HG02885 (cell line): ENCODE results near the gene CELA3B.
"Not testable (repeated sequence)": the region's sequence is repeated elsewhere in the genome, so short reads cannot be mapped to it uniquely, and the experiment has no call there.

Experiments used
- ATAC-seq: cut with Tn5 transposase; IDR thresholded peaks from one replicate; pipeline ENCODE4 v1.9.1; 2021; ENCODE audit warnings: mild to moderate bottlenecking; ENCODE audit not compliant: unreplicated experiment, poor library complexity

Gene CELA3B

DNA sequence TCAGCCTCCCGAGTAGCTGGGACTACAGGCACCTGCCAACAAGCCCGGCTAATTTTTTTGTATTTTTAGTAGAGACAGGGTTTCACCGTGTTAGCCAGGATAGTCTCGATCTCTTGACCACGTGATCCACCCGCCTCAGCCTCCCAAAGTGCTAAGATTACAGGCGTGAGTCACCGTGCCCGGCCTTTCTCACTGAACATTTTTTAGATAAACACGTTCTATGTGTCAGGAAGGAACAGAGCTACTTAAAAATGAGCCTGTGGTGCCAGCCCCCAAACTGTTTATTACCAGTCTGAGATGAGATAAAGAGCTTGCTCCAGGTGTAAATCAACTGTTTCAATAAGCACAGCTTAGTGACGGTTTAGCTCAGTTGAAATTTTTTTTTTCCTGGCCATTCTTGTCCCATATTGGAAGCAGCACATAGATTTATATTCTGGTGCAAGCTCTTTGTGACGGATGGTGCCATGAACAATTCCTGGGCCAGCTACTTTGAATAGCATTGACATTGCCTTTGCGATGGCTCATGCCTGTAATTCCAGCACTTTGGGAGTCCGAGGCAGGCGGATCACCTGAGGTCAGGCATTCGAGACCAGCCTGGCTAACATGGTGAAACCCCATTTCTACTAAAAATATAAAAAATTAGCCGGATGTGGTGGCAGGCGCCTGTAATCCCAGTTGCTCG, 33.7 kb upstream of the CELA3B start:
- not testable (repeated sequence) for ATAC-seq

DNA sequence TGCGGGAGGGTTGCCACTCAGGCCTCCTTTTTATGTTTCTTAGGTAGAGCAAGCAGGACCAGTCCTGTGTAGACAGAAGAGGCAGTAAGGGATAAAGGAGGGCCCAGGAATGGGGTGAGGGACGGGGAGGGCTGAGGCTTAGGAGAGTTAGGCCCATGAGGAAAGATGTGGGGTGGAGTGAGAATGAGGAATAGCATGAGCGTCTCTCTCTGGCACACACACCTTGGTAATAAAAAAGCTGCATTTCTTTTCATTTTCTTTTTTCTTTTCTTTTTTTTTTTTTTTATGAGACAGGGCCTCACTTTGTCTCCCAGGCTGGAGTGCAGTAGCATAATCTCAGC, 32.1 kb upstream of the CELA3B start:
- ATAC-seq: no peak

DNA sequence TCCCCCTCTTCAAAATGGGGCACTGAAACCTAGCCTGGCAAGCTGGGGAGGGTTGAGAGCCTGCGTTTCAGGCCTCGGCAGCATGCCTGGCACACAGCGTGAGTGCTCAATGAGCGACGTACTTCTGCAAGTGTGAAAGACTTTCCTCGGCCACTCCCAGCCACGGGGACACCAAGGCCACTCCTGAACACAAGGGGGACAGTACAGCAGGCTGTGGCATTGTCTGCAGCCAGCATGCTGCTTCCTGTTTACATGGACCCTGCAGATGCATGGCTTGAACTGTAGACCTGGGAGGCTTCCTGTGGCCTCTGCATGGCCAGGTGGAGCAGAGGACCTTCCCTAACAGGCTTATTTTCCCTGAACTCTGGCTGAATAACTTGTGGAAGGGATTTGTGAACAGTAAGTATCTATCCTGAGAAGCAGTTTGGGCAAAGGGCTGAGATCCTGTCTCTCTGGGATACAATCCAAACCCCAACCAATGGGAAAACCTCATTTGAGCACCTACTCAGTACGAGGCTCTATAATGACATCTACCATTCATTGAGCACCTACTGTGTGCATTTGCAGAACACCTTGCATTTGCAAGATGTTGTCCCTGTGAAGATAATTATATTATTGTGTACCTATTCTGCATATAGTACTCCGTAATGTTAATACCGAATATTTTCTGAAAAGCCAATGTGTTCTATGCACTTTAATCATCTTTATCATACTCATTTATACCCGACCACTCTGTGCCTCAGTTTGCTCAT, 29.8 kb upstream of the CELA3B start:
- no peak for ATAC-seq

DNA sequence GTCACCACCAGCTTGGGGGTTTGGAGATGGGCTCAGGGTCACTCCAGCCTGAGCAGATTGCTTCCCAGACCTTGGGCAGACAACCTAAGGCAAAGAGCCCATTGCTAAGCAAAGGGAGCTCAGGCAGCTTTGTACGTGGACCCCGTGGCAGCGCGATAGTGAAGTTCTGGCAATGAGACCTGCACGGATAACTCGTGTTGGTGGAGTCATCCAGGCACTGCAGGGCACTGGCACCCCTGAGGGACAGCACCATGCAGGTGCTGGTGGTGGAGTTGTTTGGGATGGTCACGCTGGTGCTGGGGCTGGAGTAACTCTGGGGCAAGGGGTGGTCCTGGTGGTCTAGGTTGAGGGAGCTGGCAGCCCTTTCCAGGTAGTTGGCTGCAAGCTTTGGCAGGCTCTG, 26.1 kb upstream of the CELA3B start:
- no peak for ATAC-seq

DNA sequence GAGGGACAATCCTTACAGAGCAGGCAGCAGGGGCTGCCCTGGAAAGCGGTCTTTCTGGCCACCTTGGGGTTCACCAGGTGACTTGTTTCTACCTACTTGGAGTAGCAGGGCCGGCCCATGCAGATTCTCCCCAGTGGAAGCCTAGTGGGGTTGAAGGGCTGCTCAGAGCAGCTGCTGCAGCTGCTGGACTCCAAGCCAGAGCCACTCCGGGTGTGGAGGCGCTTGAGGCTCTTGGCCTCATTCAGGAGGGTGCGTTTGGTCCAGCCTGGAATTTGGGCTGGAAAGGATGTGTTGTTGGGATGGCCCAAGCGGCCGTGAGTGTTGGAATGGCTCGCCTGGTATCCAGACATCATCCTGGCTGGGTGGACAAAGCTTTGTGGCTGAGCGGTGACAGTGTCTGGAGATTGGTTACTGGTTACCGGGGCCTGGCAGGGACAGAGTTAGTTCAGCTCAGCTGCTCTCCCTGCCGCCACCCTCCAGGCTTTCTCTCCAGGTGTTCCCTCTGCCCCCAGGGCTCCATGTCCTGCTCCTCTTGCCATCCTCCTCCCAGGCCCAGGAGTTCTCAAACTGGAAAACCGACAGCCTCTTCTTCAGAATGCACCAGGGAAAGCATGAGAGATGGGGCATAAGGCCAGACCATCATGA, 25.5 kb upstream of the CELA3B start:
- ATAC-seq: no peak

DNA sequence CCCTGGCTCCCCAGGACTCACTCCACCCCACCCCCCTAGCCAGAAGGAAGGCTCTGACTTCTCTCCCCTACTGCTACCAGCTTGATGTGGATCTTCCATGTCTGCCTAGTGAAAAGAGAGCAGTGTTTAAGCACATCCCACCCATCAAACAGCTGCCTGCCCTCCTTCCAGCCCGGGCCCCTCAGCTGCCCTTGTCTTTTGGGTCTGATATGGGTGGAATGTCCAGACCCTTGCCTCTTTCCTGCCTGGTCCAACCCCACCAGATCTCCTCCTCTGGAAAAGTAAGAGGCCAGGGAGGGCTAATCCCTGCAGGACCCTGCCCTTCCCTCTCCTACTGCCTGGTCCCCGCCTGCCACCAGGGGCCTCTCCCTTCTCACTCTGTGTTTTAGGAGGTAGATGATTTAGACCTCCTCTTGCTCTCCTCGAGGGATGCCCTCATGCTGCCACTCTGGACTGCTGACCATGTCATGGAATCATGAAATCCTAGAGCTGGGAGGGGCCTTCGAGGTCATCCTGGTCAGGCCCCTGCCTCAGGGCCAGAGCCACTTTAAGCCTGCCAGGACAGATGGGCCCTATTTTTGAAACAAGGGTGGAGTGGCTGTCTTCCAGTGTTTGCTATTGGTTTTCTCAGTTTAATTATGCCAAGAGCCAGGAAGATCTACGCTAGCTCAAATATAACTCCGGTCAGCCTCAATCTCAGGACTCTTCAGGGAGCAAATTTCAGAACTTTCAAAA, 23.9 kb upstream of the CELA3B start:
- no peak for ATAC-seq

DNA sequence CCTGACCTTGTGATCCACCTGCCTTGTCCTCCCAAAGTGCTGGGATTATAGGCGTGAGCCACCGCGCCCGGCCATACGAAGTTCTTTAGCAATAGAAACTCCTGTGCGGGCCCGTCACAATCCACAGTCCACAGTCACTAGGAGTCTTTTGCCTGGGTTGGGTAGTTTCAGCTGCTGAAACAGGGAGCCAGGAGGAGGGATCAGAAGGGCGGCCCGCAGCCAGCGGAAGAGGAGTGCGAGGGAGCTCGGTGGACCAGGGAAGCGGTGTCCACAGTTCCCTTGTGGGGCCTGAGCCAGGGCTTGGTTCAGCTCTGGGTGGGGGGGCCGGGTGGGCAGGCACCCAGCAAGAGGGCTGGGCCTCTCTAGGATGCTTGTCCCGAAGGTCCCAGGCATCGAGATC, 21.8 kb upstream of the CELA3B start:
- no peak for ATAC-seq

DNA sequence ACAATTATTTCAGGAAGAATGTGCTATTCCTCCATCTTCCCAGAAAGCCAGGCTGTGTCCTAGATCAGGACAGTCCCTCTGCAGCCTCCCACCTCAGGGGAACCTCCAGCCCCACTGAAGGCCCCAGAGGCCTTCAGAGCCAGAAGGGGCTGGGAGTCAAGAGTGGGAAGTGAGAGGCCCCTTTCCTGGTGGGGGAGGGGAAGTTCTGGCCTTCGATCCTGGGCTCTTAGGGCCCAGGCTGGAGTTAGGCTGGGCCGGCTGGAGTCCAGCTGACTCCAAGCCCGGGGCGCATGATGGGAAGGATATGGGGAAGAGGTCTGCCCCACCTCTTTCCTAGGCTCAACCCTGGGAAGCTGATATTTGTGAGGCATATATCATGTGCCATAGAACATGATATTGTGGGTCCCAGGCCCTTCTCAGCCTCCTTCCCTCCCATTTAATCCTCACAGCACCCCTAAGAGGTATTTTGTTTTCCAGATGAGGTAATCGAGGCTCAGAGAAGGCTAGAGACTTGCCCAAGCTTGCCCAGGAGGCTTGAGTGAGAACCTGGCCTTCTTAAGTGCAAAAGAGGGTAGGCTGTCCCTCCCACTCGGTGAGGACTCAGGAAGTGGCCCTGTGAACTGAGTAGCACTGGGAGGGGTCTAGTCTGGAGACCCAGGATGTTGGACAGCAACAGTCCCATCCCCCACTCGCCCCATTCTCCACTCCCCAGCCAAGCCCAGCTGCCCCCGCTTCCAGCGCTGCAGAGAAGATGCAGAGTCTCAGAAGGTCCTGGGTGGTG, 21.1 kb upstream of the CELA3B start:
- ATAC-seq: no peak

DNA sequence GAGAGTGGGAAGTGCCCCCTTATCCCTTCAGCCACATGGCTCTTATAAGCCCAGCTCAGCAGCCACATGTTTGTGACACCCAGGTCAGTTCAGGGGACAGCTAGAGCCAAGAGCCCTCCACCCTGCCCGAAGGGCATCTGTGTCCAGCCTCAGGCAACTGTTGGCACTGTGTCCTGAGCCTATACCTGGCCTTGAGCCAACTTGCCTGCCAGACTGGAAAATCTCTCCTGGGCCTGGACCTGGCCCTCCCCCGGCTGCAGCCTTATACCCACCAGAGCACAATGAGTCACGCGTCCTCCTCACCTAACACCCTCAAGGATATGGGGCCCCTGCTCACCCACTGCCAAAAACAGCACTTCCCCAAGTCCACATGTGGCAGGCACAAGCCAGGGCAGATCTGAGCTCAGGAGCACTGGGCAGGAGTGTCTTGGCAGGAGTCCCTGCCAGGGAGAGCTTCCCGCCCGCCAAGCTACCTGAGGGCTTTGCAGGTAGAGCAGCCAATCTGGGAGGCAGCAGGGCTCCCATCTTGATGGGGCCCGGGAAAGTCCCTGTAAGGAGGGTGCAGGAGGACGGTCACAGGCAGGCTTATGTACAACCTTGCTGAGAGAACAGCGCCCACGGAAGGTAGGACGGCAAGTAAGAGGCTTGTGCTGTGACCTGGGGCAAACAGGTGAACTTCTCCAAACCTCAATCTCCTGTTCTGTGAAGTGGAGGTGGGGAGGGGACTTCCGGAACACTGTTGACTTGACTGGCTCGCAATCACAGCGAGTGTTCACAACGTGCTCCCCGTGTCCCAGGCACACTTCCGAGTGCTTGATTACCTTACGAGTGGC, 19.9 kb upstream of the CELA3B start:
- no peak for ATAC-seq

GRCh38 chr1:21961337-21961736, 15.5 kb upstream of the CELA3B start:
- ATAC-seq: no peak

DNA sequence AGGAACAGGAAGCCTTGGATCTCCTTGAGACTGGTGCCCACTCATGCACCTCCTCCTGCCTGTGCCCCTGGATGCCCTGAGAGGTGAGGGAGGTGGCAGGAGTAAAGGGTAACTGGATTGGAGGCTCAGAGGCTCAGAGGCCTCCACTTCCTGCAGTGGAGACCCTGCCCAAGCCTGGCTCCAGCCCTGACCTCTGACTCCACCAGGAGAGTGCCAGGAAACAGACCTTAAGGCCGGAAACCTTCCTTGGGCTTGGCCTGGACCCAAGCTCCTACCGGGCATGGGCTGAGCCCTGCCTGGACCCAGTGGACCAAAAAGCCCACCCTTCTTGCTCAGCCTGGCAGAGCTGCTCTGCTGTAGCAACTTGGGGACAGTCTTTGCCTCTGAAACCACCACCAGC, 15.0 kb upstream of the CELA3B start:
- ATAC-seq: no peak

GRCh38 chr1:21963477-21964217, 13.2 kb upstream of the CELA3B start:
- peak; percentile 41 for ATAC-seq

DNA sequence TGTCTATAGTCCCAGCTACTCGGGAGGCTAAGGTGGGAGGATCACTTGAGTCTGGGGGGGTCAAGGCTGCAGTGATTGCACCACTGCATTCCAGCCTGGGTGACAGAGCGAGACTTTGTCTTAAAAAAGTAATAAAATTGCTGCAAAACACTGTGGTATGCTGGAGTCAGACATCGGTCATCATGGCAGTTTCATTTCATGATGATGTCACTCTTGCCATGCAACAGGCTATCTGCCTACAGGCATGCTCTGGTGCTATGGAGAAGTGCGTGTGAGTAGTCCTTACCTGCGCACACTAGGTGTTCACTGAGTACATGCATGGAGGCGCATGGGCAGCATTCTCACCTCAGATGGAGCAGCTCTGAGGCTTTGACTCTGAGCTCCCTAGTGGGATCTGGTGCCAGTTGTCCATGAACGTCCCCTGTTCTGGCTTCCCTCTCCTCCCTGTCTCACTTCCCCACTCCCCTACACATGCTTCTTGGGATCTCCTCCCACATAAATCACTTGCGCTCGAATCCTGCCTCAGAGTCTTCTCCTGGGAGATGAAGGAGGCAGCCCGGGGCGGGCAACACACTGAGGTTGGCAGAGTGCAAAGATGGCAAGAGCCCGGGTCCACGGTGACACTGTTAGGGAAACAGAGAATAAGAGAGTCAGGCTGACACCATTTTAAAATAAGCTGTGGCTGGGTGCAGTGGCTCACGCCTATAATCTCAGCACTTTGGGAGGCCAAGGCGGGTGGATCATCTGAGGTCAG, 10.4 kb upstream of the CELA3B start:
- ATAC-seq: no peak

- not testable (repeated sequence) for ATAC-seq
Observed at GRCh38 chr1:21967216-21967615, 9.6 kb upstream of the CELA3B start.

DNA sequence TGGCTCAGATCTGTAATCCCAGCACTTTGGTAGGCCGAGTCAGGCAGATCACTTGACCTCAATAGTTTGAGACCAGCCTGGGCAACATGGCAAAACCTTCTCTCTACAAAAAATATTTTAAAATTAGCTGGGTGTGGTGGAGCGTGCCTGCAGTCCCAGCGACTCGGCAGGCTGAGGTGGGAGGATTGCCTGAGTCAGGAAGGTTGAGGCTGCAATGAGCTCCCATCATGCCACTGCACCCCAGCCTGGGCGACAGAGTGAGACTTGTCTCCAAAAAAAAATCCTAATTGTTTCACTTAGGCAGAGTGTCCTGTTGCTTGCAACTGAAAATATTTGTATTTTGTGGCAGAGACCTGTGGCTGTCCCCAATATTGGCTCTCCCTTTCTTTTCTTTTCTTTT, 7.8 kb upstream of the CELA3B start:
- ATAC-seq: not testable (repeated sequence)

DNA sequence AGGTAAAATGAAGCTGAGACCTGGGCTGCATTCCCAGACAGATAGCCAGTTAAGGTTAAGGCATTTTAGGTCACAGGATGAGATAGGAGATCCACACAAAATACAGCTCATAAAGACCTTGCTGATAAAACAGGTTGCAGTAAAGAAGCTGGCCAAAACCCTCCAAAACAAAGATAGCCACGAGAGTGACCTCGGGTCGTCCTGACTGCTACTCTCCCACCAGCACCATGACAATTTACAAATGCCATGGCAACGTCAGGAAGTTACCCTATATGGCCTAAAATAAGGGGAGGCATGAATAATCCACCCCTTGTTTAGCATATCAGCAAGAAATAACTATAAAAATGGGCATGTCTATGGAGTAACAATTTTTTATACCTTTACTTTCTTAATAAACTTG, 6.3 kb upstream of the CELA3B start:
- ATAC-seq: not testable (repeated sequence)

GRCh38 chr1:21972973-21973441, 3.8 kb upstream of the CELA3B start:
- ATAC-seq: not testable (repeated sequence)

DNA sequence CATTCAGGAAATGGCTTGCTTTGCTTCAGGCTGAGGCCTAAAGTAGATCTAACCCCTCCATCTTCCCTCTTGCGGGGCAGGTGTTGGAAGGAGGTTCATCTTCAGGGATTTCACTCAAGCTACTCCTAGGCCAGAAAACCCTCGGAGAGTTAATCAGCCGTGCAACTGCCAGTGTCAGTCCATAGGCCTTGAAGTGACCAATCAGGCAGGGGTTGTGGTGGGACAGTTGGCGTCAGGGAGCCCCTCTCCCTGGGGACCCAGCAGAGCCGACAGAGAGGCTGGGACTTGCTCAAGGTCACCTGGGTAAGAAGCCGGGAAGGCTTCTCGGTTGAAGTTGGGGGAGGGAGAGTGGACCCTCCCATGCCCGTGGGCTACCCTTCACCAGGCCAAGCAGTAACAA, 2.9 kb upstream of the CELA3B start:
- ATAC-seq: not testable (repeated sequence)
